H1 (cell line): ENCODE measurements around the gene NKX2-4. TPM values are rescaled to one million over a fixed set of nuclear protein-coding genes. Genes with fewer than 3 reads are reported as not detected.
"Not testable (repeated sequence)": the region's sequence is repeated elsewhere in the genome, so short reads cannot be mapped to it uniquely, and the experiment has no call there.

ENCODE experiments used
- CTCF ChIA-PET: fragments of 300-600 bp; sonication (Branson Sonifier 250); formaldehyde crosslinking; loops from one replicate; lab custom pipeline; 2021; ENCODE audit not compliant: partially characterized antibody; lab: Charles Lee
- POLR2A ChIA-PET: fragments of 300-600 bp; sonication (Branson Sonifier 250); formaldehyde crosslinking; loops from one replicate; lab custom pipeline; 2021; ENCODE audit warnings: inconsistent platforms; ENCODE audit not compliant: partially characterized antibody; lab: Charles Lee
- DNase-seq, 2 experiments: peaks; one replicate each; pipeline versions ENCODE4 v3.0.0 to v3.0.0-alpha.2; 2010 to 2022; ENCODE audit warnings: low spot score in 2 of 2, low read depth in 1 of 2, mixed read lengths in 1 of 2
- FAIRE-seq: peaks from 2 replicates; lab custom pipeline; 2011; peaks lifted over from hg19 to GRCh38; lab: Jason Lieb, UNC
- H2AFZ ChIP-seq: 2 replicates; pipeline ENCODE4 v1.8.1; 2012; ENCODE audit warnings: low read length, inconsistent platforms
- H2AK5ac ChIP-seq: 2 replicates; pipeline ENCODE4 v1.6.1; 2013; ENCODE audit warnings: low read depth, low read length
- H2BK120ac ChIP-seq: replicated peaks from 2 replicates; pipeline ENCODE3; 2013; ENCODE audit warnings: low read depth, low read length, inconsistent platforms
- H2BK12ac ChIP-seq: 2 replicates; pipeline ENCODE4 v1.6.1; 2013; ENCODE audit warnings: low read depth, low read length
- H2BK15ac ChIP-seq: 2 replicates; pipeline ENCODE4 v1.6.1; 2013; ENCODE audit warnings: low read length
- H2BK20ac ChIP-seq: 2 replicates; pipeline ENCODE4 v1.6.1; 2013; ENCODE audit warnings: low read length
- H2BK5ac ChIP-seq: 2 replicates; pipeline ENCODE4 v1.6.1; 2013; ENCODE audit warnings: low read depth, low read length
- H3K14ac ChIP-seq: 2 replicates; pipeline ENCODE4 v1.6.1; 2013; ENCODE audit warnings: inconsistent platforms; ENCODE audit not compliant: insufficient read length
- H3K18ac ChIP-seq: 2 replicates; pipeline ENCODE4 v1.6.1; 2013; ENCODE audit warnings: low read length; ENCODE audit errors: extremely low read depth
- H3K23ac ChIP-seq: 2 replicates; pipeline ENCODE4 v1.6.1; 2013; ENCODE audit warnings: inconsistent platforms; ENCODE audit not compliant: insufficient read length
- H3K23me2 ChIP-seq: 2 replicates; pipeline ENCODE4 v1.6.1; 2013; ENCODE audit warnings: low read depth, low read length
- H3K27ac ChIP-seq: 2 replicates; pipeline ENCODE4 v1.6.1; 2011; ENCODE audit warnings: low read depth, low read length, inconsistent platforms
- H3K27me3 ChIP-seq, 4 experiments: replicated peaks in 1 of 4; 1 replicate in 1 of 4; 2 replicates in 3 of 4; pipeline versions ENCODE4 v1.6.1 to v1.8.1; 2011 to 2013; ENCODE audit warnings: low read length in 3 of 4, mild to moderate bottlenecking in 3 of 4, inconsistent platforms in 2 of 4, mixed read lengths in 2 of 4, moderate library complexity in 1 of 4; ENCODE audit not compliant: control insufficient read depth in 3 of 4, insufficient read depth in 3 of 4; ENCODE audit errors: extremely low read depth in 1 of 4
- H3K36me3 ChIP-seq, 4 experiments: 2 replicates each; pipeline versions ENCODE4 v1.6.1 to v1.8.1; 2011 to 2013; ENCODE audit warnings: mild to moderate bottlenecking in 4 of 4, low read length in 3 of 4, moderate library complexity in 2 of 4, control low read depth in 1 of 4, inconsistent platforms in 1 of 4; ENCODE audit not compliant: insufficient read depth in 4 of 4, control insufficient read depth in 2 of 4
- H3K4ac ChIP-seq: replicated peaks from 2 replicates; pipeline ENCODE3; 2013; ENCODE audit warnings: low read length, low read depth, mixed read lengths, inconsistent platforms; ENCODE audit not compliant: insufficient read length
- H3K4me1 ChIP-seq, 4 experiments: replicated peaks in 1 of 4; 1 replicate in 1 of 4; 2 replicates in 3 of 4; pipeline versions ENCODE4 v1.6.1 to v1.8.1; 2011 to 2013; ENCODE audit warnings: low read length in 3 of 4, inconsistent platforms in 2 of 4, mixed read lengths in 1 of 4; ENCODE audit not compliant: insufficient read depth in 4 of 4, control insufficient read depth in 3 of 4
- H3K4me2 ChIP-seq, 2 experiments: 2 replicates each; pipeline versions ENCODE4 v1.6.1 to v1.8.1; 2011 to 2013; ENCODE audit warnings: low read depth in 2 of 2, low read length in 2 of 2, control low read depth in 1 of 2, inconsistent platforms in 1 of 2, mild to moderate bottlenecking in 1 of 2; ENCODE audit not compliant: insufficient read depth in 1 of 2
- H3K4me3 ChIP-seq, 4 experiments: fragments of 200-600, 300-600 bp in 1 of 4; sonication (generic), shearing (Covaris generic), sonication (Bioruptor Twin) in 1 of 4; 2 replicates each; pipeline versions ENCODE4 v1.5.1 to v1.8.1; 2011 to 2016; ENCODE audit warnings: low read length in 4 of 4, low read depth in 3 of 4, control low read depth in 2 of 4, inconsistent platforms in 2 of 4, mild to moderate bottlenecking in 2 of 4, mixed read lengths in 1 of 4, moderate library complexity in 1 of 4; ENCODE audit not compliant: insufficient read depth in 2 of 4; ENCODE audit errors: extremely low read depth in 1 of 4
- H3K56ac ChIP-seq: replicated peaks from 2 replicates; pipeline ENCODE3; 2013; ENCODE audit warnings: low read depth, mild to moderate bottlenecking, mixed read lengths, low read length, inconsistent platforms; ENCODE audit not compliant: insufficient read length
- H3K79me1 ChIP-seq: 2 replicates; pipeline ENCODE4 v1.6.1; 2013; ENCODE audit warnings: low read depth, low read length, control low read depth
- H3K79me2 ChIP-seq, 2 experiments: 2 replicates each; pipeline versions ENCODE4 v1.6.1 to v1.8.1; 2012 to 2013; ENCODE audit warnings: low read length in 2 of 2, mild to moderate bottlenecking in 2 of 2, inconsistent platforms in 1 of 2; ENCODE audit not compliant: insufficient read depth in 2 of 2, control insufficient read depth in 1 of 2
- H3K9ac ChIP-seq, 4 experiments: replicated peaks in 1 of 4; 1 replicate in 1 of 4; 2 replicates in 3 of 4; pipeline versions ENCODE4 v1.6.1 to v1.8.1; 2011 to 2013; ENCODE audit warnings: low read depth in 3 of 4, low read length in 3 of 4, control low read depth in 2 of 4, mild to moderate bottlenecking in 2 of 4, moderate library complexity in 2 of 4, inconsistent platforms in 1 of 4; ENCODE audit errors: extremely low read depth in 1 of 4
- H3K9me3 ChIP-seq, 2 experiments: 2 replicates each; pipeline versions ENCODE4 v1.6.1 to v1.8.1; 2012 to 2013; ENCODE audit warnings: mild to moderate bottlenecking in 2 of 2, moderate library complexity in 2 of 2, control low read depth in 1 of 2, inconsistent platforms in 1 of 2, low read depth in 1 of 2, low read length in 1 of 2, mixed read lengths in 1 of 2; ENCODE audit not compliant: insufficient read depth in 2 of 2
- H4K20me1 ChIP-seq, 2 experiments: replicated peaks in 1 of 2; 2 replicates each; pipeline versions ENCODE3 to v1.8.1; 2011 to 2013; ENCODE audit warnings: inconsistent platforms in 2 of 2, low read length in 2 of 2, mild to moderate bottlenecking in 1 of 2; ENCODE audit not compliant: insufficient read depth in 2 of 2, control insufficient read depth in 1 of 2
- H4K5ac ChIP-seq: 2 replicates; pipeline ENCODE4 v1.6.1; 2013; ENCODE audit warnings: low read length, low read depth, mixed read lengths, inconsistent platforms; ENCODE audit not compliant: insufficient read length
- H4K8ac ChIP-seq: 2 replicates; pipeline ENCODE4 v1.8.0; 2013; ENCODE audit warnings: mild to moderate bottlenecking, moderate library complexity, low read length, inconsistent platforms; ENCODE audit not compliant: insufficient read depth; ENCODE audit errors: extremely low read depth
- H4K91ac ChIP-seq: replicated peaks from 2 replicates; pipeline ENCODE3; 2013; ENCODE audit warnings: low read length, mixed read lengths, inconsistent platforms; ENCODE audit not compliant: insufficient read length
- WGBS, 2 experiments: shearing (Covaris generic) in 1 of 2; methylation state at CpG; one replicate each; pipeline versions ENCODE4 v1.1.6 to v1.1.7; 2013 to 2015; ENCODE audit warnings: low lambda C conversion rate in 2 of 2, mixed read lengths in 2 of 2, inconsistent platforms in 1 of 2, low coverage in 1 of 2, missing lambda C conversion rate in 1 of 2; ENCODE audit not compliant: insufficient replicate concordance in 2 of 2, insufficient coverage in 1 of 2, insufficient read length in 1 of 2; ENCODE audit errors: extremely low coverage in 1 of 2, missing lambda C conversion rate in 1 of 2; 5-methylcytosine and 5-hydroxymethylcytosine counted together
- polyA plus RNA-seq, 7 experiments: library from polyadenylated mRNA; depleted of rRNA in 3 of 7; stranded (reverse) in 5 of 7; unstranded in 2 of 7; fragments of >200 nt in 5 of 7; fragments of 200-250 nt in 2 of 7; gene quantifications; 1 replicate in 5 of 7; 2 replicates in 1 of 7; 4 replicates in 1 of 7; pipeline versions ENCODE4 v1.2.1 to v1.2.3, GENCODE V29; 2011 to 2013; ENCODE audit warnings: missing spikeins in 2 of 7, mixed read lengths in 2 of 7
- total RNA-seq: library from RNA; stranded (reverse); fragmentation: NEBNext Ultra II Directional; extraction: Animal tissue kit (Norgen Biotek cat#: 25700); gene quantifications from 2 replicates; pipeline ENCODE4 v1.2.1, GENCODE V29; 2021

The NKX2-4 gene
- total and polyA plus RNA-seq, 2 of the 8 experiments (the other 6 are each of a cell fraction or from before 2014, with no cell fraction given): 0.12 to 0.37 TPM

GRCh38 chr20:21419147-21419546 is 21.8 kb upstream of the NKX2-4 start:
- CTCF ChIA-PET: interaction anchor here (0.7 kb wide), 1 partner anchor 110 kb away, joined by 3 read pairs; no protein-coding TSS in a partner anchor

GRCh38 chr20:21413996-21414395 is 16.7 kb upstream of the NKX2-4 start:
- H3K4me3 ChIP-seq, DNase-seq, H2BK5ac ChIP-seq, CTCF ChIA-PET, H4K8ac ChIP-seq, H2BK20ac ChIP-seq, H3K23me2 ChIP-seq, H3K79me2 ChIP-seq, H2AFZ ChIP-seq, H3K4me1 ChIP-seq, H3K9me3 ChIP-seq, H3K4me2 ChIP-seq, H3K79me1 ChIP-seq, H2AK5ac ChIP-seq, H3K4ac ChIP-seq, H3K14ac ChIP-seq, FAIRE-seq, H2BK15ac ChIP-seq, H3K56ac ChIP-seq, H3K18ac ChIP-seq, H2BK120ac ChIP-seq, H3K27ac ChIP-seq, H3K36me3 ChIP-seq, H4K5ac ChIP-seq, H3K9ac ChIP-seq, H2BK12ac ChIP-seq, H4K91ac ChIP-seq, POLR2A ChIA-PET, H3K27me3 ChIP-seq, H4K20me1 ChIP-seq, H3K23ac ChIP-seq: not testable (repeated sequence)
- WGBS, 2 experiments: 71% methylated on average over 3 of the region's 3 CpGs; no CpG with 5 or more reads in 1 of the 2 experiments

More at GRCh38 chr20:21419147-21419546, 21.8 kb upstream of the NKX2-4 start:
- H3K9ac ChIP-seq, H2BK20ac ChIP-seq, H2BK5ac ChIP-seq, H4K5ac ChIP-seq, FAIRE-seq, H3K56ac ChIP-seq, H3K79me2 ChIP-seq, H4K20me1 ChIP-seq, H3K9me3 ChIP-seq, H3K79me1 ChIP-seq, H3K36me3 ChIP-seq, H3K4ac ChIP-seq, H3K27ac ChIP-seq, H3K4me1 ChIP-seq, H2BK12ac ChIP-seq, H2AK5ac ChIP-seq, H2BK120ac ChIP-seq, H4K91ac ChIP-seq, H2AFZ ChIP-seq, H3K14ac ChIP-seq, H3K23me2 ChIP-seq, H3K18ac ChIP-seq, H4K8ac ChIP-seq, H3K4me2 ChIP-seq, DNase-seq, H3K23ac ChIP-seq, H2BK15ac ChIP-seq, H3K4me3 ChIP-seq, H3K27me3 ChIP-seq: not testable (repeated sequence)
- POLR2A ChIA-PET: interaction anchor here (0.7 kb wide), 1 partner anchor 583 kb away, joined by 3 read pairs; no protein-coding TSS in a partner anchor
- WGBS, 2 experiments: 88% methylated on average over 2 of the region's 2 CpGs; no CpG with 5 or more reads in 1 of the 2 experiments
